SH-SY5Y (cell line): ENCODE data around the gene UBE2N.

ENCODE experiments used
- GATA2 ChIP-seq: IDR thresholded peaks from 2 replicates; pipeline ENCODE4 v1.6.1; 2011; ENCODE audit warnings: mild to moderate bottlenecking, low read depth, low read length
- GATA3 ChIP-seq: IDR thresholded peaks from 2 replicates; pipeline ENCODE4 v1.6.1; 2011; ENCODE audit warnings: low read depth, mild to moderate bottlenecking, low read length, moderate library complexity

DNA sequence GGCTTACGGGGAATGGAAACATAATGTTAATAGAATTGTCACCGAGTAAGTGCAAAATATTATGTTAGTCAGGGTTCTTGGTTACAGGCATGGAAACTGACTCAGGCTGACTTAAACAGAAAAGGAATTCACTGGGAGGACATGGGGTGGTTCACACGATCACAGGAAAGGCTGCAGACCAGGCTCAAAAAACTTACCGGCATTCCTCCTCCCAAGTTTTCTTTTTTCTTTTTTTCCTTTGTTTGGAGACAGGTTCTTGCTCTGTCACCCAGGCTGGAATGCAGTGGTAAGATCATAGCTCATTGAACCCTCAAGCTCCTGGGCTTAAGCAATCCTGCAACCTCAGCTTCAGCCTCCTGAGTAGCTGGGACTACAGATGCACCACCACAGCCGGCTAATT is 11.9 kb upstream of the UBE2N start:
- no peak for TF ChIP-seq GATA3
- no peak for TF ChIP-seq GATA2
